GM18526 (cell line): ENCODE measurements around the gene PRKCD.
A peak's percentile ranks its signal among the peaks of the same experiment; 100 is the strongest.

Experiments used
- POLR2A ChIP-seq: IDR thresholded peaks from 3 replicates; pipeline ENCODE4 v1.6.1; 2011; ENCODE audit not compliant: insufficient read length; ENCODE audit errors: extremely low read depth

The PRKCD gene

DNA sequence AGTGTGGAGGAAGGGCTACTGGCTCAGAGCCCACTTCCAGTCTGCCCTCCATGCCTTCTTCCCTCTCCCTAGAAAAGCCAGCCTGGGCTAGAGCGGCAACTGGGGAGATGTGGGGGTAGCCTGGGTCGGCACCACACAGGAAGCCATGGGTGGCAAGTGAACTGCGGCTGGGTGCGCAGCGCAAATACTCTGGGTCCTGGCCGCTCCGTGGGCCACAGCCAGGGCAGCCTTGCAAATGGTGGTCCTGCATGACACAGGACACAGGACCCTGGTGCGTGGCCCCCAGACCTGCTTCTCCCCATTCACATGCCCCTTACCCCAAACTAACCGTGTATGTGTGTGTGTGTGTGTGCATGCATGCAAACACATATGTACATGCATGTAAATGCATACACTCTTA is 25.7 kb downstream of the PRKCD start:
- no peak for TF ChIP-seq POLR2A

GRCh38 chr3:53187430-53187829 is 26.4 kb downstream of the PRKCD start:
- TF ChIP-seq POLR2A, result no peak

DNA sequence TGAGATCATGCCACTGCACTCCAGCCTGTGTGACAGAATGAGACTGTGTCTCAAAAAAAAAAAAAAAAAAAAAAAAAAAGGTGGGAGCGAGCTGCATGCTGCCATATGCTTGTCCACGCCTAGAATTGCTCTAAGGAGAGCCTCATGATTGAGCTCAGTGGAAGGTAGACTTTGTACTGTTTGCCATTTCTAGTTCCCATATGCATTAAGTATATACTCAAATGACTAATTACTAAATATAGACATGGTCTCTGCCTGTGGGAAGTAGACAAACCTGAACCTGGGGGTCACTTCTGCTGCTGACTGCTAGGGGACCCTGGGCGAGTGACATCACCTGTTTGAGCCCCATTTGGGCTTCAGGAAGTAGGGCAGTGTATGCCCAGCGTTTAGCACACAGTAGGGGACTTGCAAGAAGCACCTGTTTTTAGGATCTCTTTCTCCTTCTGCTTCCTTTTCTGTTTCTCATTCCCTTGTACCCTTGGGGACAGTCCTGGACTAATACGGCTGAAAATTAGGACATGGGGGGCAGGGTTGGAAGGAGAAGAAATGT is 27.2 kb downstream of the PRKCD start:
- no peak for TF ChIP-seq POLR2A

GRCh38 chr3:53188720-53189119 is 27.7 kb downstream of the PRKCD start:
- no peak for TF ChIP-seq POLR2A

DNA sequence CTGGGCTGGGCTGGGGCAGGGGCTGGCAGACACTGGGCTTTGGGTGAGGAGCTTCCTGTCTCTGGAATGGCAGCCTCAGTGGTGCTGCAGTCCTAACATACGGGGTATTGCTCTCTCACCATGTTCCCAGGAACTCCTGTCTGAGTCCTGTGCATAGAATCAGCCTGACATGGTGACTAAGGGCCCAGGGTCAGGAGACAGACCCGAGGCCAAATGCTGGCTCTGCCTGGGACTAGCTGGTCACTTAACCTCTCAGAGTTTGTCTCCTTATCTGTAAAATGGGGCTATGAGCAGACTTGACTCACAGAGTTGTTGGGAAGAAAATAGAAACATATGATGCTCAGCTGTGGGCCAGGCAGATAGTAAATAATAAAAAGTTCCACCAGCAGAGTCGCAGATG is 28.3 kb downstream of the PRKCD start:
- no peak for TF ChIP-seq POLR2A

GRCh38 chr3:53190659-53191058 is 29.6 kb downstream of the PRKCD start:
- TF ChIP-seq POLR2A, result no peak

- no peak for TF ChIP-seq POLR2A
Measured at GRCh38 chr3:53191836-53192480, 30.9 kb downstream of the PRKCD start.

- TF ChIP-seq POLR2A, result no peak
Measured at GRCh38 chr3:53192608-53193007, 31.6 kb downstream of the PRKCD start.

DNA sequence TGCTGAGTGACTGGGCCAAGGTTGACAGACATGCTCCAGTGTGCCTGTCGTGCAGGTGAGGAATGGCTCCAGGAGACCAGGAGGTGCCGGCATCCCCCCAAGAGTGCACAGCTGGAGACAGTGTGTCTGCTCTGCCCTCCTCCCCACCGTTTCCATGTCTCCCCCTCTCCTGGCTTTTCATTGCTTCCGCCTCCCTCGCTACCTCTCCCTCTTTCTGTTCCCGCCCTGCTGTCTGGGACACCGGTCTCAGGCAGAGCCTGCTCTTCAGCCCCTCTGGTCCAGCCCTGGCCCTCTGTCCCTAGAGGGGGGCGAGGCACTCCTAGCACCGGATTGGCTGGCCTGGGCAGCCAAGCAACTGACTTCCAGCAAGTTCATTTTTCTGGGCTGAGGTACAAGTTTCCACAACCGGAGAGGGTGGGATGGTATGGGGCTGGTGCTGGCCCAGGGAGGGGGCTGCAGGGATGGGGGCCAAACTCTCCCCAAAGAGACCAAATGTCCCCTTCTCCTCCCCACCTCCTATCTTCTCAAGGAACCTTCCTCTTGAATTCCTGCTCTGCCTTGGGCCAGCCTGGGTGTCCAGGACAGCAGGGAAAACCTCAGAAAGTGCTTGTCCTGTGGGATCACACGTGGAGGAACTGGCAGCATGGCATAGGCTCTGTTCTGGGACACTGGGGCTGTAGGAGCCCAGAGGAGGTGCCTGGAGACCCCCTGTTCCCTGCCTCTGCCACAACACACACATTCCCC is 32.6 kb downstream of the PRKCD start:
- TF ChIP-seq POLR2A, result no peak

- no peak for TF ChIP-seq POLR2A
Measured at GRCh38 chr3:53194210-53195065, 33.4 kb downstream of the PRKCD start.

- no peak for TF ChIP-seq POLR2A
Measured at GRCh38 chr3:53195066-53195450, 34.0 kb downstream of the PRKCD start.

- TF ChIP-seq POLR2A, result no peak
Measured at GRCh38 chr3:53195602-53196574, 34.9 kb downstream of the PRKCD start.

DNA sequence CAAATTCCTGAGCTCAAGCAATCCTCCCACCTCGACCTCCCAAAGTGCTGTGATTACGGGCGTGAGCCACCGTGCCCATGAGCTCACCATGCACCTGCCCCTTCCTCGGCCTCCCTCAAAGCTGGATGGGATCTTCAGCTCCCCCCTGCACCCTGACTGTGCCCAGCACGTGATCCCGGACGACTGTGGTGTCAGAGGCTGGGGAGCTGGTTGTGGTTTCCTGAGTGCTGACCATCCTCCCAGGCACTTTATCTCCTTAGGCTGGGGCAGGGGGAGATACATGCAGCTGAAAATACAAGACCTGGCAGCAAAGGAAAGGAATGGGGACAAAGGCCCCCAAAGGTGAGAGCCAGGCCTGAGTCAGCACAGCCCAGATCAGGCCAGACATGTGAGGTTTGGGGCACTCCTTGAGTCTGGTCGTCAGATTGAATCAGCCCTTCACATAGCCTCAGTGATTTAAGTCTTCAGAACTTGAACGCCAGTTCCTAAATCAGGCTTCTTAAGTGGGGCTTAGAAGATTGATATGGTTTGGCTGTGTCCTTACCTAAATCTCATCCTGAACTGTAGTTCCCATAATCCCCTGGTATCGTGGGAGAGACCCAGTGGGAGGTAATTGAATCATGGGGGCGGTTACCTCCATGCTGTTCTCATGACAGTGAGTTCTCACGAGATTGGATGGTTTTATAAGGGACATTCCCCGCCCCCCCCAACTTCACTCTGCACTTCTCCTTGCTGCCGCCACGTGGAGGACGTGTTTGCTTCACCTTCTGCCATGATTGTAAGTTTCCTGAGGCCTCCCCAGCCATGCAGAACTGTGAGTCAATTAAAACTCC is 35.8 kb downstream of the PRKCD start:
- TF ChIP-seq POLR2A, result peak; percentile 29
